ENCODE results near the gene THRB.

DNA sequence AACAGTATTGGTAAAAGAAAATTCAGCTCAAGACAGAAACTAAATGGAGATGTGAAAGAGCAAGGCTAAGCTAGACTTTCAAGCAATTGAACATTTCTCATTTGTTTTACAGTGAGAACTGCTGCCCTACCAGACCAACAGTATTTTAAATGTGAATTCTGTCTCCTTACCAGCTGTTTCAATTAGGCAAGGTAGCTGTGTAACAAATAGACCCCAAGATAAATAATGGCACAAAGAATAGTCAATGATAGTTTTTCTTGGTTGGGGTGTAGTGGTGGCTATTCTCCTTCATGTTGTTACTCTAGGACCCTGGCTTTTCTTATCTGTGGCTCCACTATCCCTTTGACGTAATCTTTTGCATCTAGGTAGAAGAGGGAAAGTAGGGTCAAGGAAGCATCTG, 30.4 kb upstream of the THRB start:
- TF ChIP-seq EZH2phosphoT487 (IDR thresholded peaks at IDR 0.05; ENCODE audit: insufficient read depth, low read depth), result no peak
- TF ChIP-seq EZH2 (IDR thresholded peaks at IDR 0.05; ENCODE audit: insufficient read depth, poor library complexity, severe bottlenecking), result no peak

Measured in GM23248 (cell line).